ENCODE data around the gene BAHCC1. TPM values are rescaled to one million over a fixed set of nuclear protein-coding genes. Genes with fewer than 3 reads are reported as not detected.
A peak's percentile ranks its signal among the peaks of the same experiment; 100 is the strongest.

Gene BAHCC1
- total RNA-seq, 1 experiment from 2014 or later = 29.8 TPM

DNA sequence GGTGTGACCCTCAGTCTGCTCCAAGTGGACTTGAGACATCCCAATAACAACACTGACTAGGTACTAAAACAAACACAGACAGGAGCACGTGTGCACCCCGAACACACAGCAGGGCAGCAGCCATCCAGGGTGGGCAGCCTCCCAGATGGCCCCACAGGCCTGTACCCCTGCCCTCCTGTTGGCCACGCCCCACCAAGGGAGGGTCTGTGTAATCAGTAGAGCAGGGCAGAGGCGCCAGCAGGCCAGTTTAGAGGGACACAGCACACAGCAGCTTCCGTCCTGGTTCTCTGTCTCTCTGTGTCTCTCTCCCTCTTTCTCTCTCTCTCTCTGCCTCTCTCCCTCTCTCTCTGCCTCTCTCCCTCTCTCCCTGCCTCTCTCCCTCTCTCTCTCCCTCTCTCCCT lies 95.9 kb downstream of the BAHCC1 start:
- no peak for ATAC-seq
- Mint-ChIP-seq H3K36me3 (no peaks in the 10 kb centered on the region), H3K4me1 (peaks cover 34% of the 10 kb centered on the region), H3K4me3 (no peak overlapping the region), H3K27ac (no peak overlapping the region), H3K9me3 (no peaks in the 10 kb centered on the region), H3K27me3 (ENCODE audit: low read depth) (peaks cover 59% of the 10 kb centered on the region)
- no peak for DNase-seq (ENCODE audit: low spot score)
- TF ChIP-seq, protein P1, sequence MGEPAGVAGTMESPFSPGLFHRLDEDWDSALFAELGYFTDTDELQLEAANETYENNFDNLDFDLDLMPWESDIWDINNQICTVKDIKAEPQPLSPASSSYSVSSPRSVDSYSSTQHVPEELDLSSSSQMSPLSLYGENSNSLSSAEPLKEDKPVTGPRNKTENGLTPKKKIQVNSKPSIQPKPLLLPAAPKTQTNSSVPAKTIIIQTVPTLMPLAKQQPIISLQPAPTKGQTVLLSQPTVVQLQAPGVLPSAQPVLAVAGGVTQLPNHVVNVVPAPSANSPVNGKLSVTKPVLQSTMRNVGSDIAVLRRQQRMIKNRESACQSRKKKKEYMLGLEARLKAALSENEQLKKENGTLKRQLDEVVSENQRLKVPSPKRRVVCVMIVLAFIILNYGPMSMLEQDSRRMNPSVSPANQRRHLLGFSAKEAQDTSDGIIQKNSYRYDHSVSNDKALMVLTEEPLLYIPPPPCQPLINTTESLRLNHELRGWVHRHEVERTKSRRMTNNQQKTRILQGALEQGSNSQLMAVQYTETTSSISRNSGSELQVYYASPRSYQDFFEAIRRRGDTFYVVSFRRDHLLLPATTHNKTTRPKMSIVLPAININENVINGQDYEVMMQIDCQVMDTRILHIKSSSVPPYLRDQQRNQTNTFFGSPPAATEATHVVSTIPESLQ (CRISPR knock-in tag; IDR thresholded peaks at IDR 0.05) = no peak
- TF ChIP-seq ZNF121 (CRISPR knock-in tag; IDR thresholded peaks at IDR 0.05) = peak; percentile 20; the same call in 1 of the 2 replicates
- POLR2A ChIA-PET = interaction anchor here (1.1 to 4.1 kb wide), 2 partner anchors 15 to 17 kb away, joined by 3 to 38 read pairs; no protein-coding TSS in a partner anchor
- CTCF ChIA-PET = interaction anchor here (0.7 to 1.3 kb wide), 3 partner anchors 51 to 238 kb away, joined by 3 read pairs; no protein-coding TSS in a partner anchor

DNA sequence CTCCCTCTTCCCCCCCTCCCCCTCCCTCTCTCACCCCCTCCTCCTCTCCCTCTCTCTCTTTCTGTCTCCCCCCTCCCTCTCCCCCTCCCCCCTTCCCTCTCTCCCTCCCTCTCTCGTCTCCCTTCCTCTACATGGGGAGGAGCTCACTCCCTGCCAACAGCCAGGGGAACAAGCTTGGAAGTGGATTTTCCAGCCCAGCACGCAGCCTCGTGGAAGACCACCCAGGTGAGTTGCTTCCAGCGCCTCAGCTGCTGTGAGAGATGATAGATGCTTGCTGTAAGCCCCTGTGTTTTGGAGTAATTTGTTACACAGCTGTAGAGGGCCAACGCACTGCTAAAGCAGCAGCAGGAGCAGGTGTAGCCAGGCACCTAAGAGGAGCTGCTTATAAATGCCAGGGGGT lies 96.5 kb downstream of the BAHCC1 start:
- Mint-ChIP-seq H3K9me3 (no peaks in the 10 kb centered on the region), H3K27me3 (ENCODE audit: low read depth) (peaks cover 59% of the 10 kb centered on the region), H3K4me1 (peaks cover 31% of the 10 kb centered on the region), H3K36me3 (no peaks in the 10 kb centered on the region), H3K4me3 (0 out of 2 replicates have a peak overlapping the region, but pooled peaks have one; percentile 19), H3K27ac (no peak overlapping the region)
- CTCF ChIA-PET = interaction anchor here (0.6 to 1.5 kb wide), 9 partner anchors 17 to 239 kb away, joined by 3 to 7 read pairs (median 4); partner anchors contain the start of gene ACTG1
- no peak for ATAC-seq
- no peak for DNase-seq (ENCODE audit: low spot score)
- TF ChIP-seq, protein P2, sequence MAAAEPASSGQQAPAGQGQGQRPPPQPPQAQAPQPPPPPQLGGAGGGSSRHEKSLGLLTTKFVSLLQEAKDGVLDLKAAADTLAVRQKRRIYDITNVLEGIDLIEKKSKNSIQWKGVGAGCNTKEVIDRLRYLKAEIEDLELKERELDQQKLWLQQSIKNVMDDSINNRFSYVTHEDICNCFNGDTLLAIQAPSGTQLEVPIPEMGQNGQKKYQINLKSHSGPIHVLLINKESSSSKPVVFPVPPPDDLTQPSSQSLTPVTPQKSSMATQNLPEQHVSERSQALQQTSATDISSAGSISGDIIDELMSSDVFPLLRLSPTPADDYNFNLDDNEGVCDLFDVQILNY (CRISPR knock-in tag; IDR thresholded peaks at IDR 0.05) = no peak
- TF ChIP-seq ELF4 (CRISPR knock-in tag; IDR thresholded peaks at IDR 0.05; ENCODE audit: low read depth) (no peak), ZNF416 (CRISPR knock-in tag; IDR thresholded peaks at IDR 0.05) (no peak), ZNF219 (CRISPR knock-in tag; IDR thresholded peaks at IDR 0.05; ENCODE audit: borderline replicate concordance) (no peak), NR1H2 (CRISPR knock-in tag; IDR thresholded peaks at IDR 0.05) (no peak), JUN (CRISPR knock-in tag; IDR thresholded peaks at IDR 0.05) (no peak), CBFB (CRISPR knock-in tag; IDR thresholded peaks at IDR 0.05; ENCODE audit: low read depth) (no peak)
- TF ChIP-seq, protein P3, sequence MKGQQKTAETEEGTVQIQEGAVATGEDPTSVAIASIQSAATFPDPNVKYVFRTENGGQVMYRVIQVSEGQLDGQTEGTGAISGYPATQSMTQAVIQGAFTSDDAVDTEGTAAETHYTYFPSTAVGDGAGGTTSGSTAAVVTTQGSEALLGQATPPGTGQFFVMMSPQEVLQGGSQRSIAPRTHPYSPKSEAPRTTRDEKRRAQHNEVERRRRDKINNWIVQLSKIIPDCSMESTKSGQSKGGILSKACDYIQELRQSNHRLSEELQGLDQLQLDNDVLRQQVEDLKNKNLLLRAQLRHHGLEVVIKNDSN (CRISPR knock-in tag; IDR thresholded peaks at IDR 0.05) = no peak
- TF ChIP-seq, protein P4, sequence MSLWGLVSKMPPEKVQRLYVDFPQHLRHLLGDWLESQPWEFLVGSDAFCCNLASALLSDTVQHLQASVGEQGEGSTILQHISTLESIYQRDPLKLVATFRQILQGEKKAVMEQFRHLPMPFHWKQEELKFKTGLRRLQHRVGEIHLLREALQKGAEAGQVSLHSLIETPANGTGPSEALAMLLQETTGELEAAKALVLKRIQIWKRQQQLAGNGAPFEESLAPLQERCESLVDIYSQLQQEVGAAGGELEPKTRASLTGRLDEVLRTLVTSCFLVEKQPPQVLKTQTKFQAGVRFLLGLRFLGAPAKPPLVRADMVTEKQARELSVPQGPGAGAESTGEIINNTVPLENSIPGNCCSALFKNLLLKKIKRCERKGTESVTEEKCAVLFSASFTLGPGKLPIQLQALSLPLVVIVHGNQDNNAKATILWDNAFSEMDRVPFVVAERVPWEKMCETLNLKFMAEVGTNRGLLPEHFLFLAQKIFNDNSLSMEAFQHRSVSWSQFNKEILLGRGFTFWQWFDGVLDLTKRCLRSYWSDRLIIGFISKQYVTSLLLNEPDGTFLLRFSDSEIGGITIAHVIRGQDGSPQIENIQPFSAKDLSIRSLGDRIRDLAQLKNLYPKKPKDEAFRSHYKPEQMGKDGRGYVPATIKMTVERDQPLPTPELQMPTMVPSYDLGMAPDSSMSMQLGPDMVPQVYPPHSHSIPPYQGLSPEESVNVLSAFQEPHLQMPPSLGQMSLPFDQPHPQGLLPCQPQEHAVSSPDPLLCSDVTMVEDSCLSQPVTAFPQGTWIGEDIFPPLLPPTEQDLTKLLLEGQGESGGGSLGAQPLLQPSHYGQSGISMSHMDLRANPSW (CRISPR knock-in tag; conservative IDR thresholded peaks at IDR 0.05; ENCODE audit: low read depth) = no peak
- POLR2A ChIA-PET = interaction anchor here (0.6 to 4.1 kb wide), 3 partner anchors 15 to 1654 kb away, joined by 3 to 38 read pairs (median 3); no protein-coding TSS in a partner anchor

DNA sequence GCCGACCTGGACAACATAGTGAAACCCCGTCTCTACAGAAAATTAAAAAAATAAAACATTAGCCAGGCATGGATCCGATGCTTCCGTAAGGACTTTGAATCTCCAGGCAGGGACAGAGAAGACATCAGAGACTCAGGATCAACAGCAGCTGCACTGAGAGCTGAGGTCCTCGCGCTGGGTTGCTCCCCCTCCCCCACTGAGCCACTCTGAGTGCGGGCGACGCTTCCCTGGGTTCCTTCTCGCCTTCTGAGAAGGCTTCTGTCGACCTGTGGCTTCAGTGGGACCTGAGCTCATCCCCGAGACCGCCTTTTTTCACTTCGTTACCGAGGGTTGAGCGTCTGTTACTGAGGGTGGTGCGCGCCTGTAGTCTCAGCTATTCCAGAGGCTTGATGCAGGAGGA lies 96.9 kb downstream of the BAHCC1 start:
- no peak for TF ChIP-seq MXD4 (CRISPR knock-in tag; IDR thresholded peaks at IDR 0.05; ENCODE audit: borderline replicate concordance)
- TF ChIP-seq, protein P5, sequence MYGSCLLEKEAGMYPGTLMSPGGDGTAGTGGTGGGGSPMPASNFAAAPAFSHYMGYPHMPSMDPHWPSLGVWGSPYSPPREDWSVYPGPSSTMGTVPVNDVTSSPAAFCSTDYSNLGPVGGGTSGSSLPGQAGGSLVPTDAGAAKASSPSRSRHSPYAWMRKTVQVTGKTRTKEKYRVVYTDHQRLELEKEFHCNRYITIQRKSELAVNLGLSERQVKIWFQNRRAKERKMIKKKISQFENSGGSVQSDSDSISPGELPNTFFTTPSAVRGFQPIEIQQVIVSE (CRISPR knock-in tag; IDR thresholded peaks at IDR 0.05; ENCODE audit: borderline replicate concordance) = no peak
- TF ChIP-seq, protein P6, sequence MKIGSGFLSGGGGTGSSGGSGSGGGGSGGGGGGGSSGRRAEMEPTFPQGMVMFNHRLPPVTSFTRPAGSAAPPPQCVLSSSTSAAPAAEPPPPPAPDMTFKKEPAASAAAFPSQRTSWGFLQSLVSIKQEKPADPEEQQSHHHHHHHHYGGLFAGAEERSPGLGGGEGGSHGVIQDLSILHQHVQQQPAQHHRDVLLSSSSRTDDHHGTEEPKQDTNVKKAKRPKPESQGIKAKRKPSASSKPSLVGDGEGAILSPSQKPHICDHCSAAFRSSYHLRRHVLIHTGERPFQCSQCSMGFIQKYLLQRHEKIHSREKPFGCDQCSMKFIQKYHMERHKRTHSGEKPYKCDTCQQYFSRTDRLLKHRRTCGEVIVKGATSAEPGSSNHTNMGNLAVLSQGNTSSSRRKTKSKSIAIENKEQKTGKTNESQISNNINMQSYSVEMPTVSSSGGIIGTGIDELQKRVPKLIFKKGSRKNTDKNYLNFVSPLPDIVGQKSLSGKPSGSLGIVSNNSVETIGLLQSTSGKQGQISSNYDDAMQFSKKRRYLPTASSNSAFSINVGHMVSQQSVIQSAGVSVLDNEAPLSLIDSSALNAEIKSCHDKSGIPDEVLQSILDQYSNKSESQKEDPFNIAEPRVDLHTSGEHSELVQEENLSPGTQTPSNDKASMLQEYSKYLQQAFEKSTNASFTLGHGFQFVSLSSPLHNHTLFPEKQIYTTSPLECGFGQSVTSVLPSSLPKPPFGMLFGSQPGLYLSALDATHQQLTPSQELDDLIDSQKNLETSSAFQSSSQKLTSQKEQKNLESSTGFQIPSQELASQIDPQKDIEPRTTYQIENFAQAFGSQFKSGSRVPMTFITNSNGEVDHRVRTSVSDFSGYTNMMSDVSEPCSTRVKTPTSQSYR (CRISPR knock-in tag; IDR thresholded peaks at IDR 0.05) = no peak
- TF ChIP-seq CREB1 (CRISPR knock-in tag; IDR thresholded peaks at IDR 0.05) = no peak
- TF ChIP-seq, protein P7, sequence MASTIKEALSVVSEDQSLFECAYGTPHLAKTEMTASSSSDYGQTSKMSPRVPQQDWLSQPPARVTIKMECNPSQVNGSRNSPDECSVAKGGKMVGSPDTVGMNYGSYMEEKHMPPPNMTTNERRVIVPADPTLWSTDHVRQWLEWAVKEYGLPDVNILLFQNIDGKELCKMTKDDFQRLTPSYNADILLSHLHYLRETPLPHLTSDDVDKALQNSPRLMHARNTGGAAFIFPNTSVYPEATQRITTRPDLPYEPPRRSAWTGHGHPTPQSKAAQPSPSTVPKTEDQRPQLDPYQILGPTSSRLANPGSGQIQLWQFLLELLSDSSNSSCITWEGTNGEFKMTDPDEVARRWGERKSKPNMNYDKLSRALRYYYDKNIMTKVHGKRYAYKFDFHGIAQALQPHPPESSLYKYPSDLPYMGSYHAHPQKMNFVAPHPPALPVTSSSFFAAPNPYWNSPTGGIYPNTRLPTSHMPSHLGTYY (CRISPR knock-in tag; IDR thresholded peaks at IDR 0.05) = no peak
- TF ChIP-seq, protein P1 (CRISPR knock-in tag; IDR thresholded peaks at IDR 0.05) = no peak
- TF ChIP-seq ZNF671 (CRISPR knock-in tag; IDR thresholded peaks at IDR 0.05) = no peak
- TF ChIP-seq HMGA2 (CRISPR knock-in tag; IDR thresholded peaks at IDR 0.05) = no peak
- Mint-ChIP-seq H3K27ac (no peak overlapping the region), H3K9me3 (no peaks in the 10 kb centered on the region), H3K36me3 (no peaks in the 10 kb centered on the region), H3K4me1 (peaks cover 31% of the 10 kb centered on the region), H3K27me3 (ENCODE audit: low read depth) (peaks cover 58% of the 10 kb centered on the region), H3K4me3 (peak overlapping the region; percentile 19; the same call in 1 of the 2 replicates)
- no peak for ATAC-seq
- ChIA-PET POLR2A (interaction anchor here (0.6 to 4.1 kb wide), 3 partner anchors 14 to 1655 kb away, joined by 3 to 38 read pairs (median 3); no protein-coding TSS in a partner anchor), CTCF (interaction anchor here (0.6 to 2.2 kb wide), 10 partner anchors 8 to 239 kb away, joined by 3 to 10 read pairs (median 4); partner anchors contain the start of gene ACTG1)
- DNase-seq (ENCODE audit: low spot score) = no peak
